MM.1S (cell line): ENCODE data around the gene PRKCE.

Source experiments
- DNase-seq: peaks from one replicate; pipeline ENCODE4 v3.0.0-alpha.2; 2015
- H2AFZ ChIP-seq: fragments of 300-600 bp; sonication (generic); 2 replicates; pipeline ENCODE4 v1.6.0; 2016; ENCODE audit warnings: antibody characterized with exemption, low read length
- H3F3A ChIP-seq: fragments of 300-600 bp; sonication (generic); 2 replicates; pipeline ENCODE4 v1.6.1; 2016; ENCODE audit warnings: mild to moderate bottlenecking, antibody characterized with exemption, low read length, moderate library complexity, mixed read lengths; ENCODE audit not compliant: insufficient read depth
- H3K27ac ChIP-seq: fragments of 300-600 bp; sonication (generic); 2 replicates; pipeline ENCODE4 v1.5.1; 2016; ENCODE audit warnings: mild to moderate bottlenecking, low read length
- H3K27me3 ChIP-seq: fragments of 300-600 bp; sonication (generic); replicated peaks from 2 replicates; pipeline ENCODE4 v1.6.0; 2016; ENCODE audit warnings: low read length; ENCODE audit not compliant: insufficient read depth
- H3K36me3 ChIP-seq: fragments of 300-600 bp; sonication (generic); replicated peaks from 2 replicates; pipeline ENCODE4 v1.6.1; 2016; ENCODE audit warnings: mild to moderate bottlenecking, low read length, mixed read lengths; ENCODE audit not compliant: insufficient read depth
- H3K4me1 ChIP-seq: fragments of 300-600 bp; sonication (generic); 2 replicates; pipeline ENCODE4 v1.6.1; 2016; ENCODE audit warnings: low read length, mixed read lengths
- H3K4me2 ChIP-seq: fragments of 300-600 bp; sonication (generic); 2 replicates; pipeline ENCODE4 v1.6.0; 2016; ENCODE audit warnings: low read depth, low read length
- H3K4me3 ChIP-seq: fragments of 300-600 bp; sonication (generic); 2 replicates; pipeline ENCODE4 v1.5.1; 2016; ENCODE audit warnings: low read length, mixed read lengths
- H3K79me2 ChIP-seq: fragments of 300-600 bp; sonication (generic); 2 replicates; pipeline ENCODE4 v1.6.1; 2016; ENCODE audit warnings: mixed run types, low read length, mixed read lengths
- H3K9ac ChIP-seq: fragments of 300-600 bp; sonication (generic); 2 replicates; pipeline ENCODE4 v1.6.1; 2016; ENCODE audit warnings: low read length, mixed read lengths
- H3K9me2 ChIP-seq: fragments of 300-600 bp; sonication (generic); replicated peaks from 2 replicates; pipeline ENCODE4 v1.6.1; 2016; ENCODE audit warnings: mild to moderate bottlenecking, low read length, mixed read lengths; ENCODE audit not compliant: insufficient read depth
- H3K9me3 ChIP-seq: fragments of 300-600 bp; sonication (generic); replicated peaks from 2 replicates; pipeline ENCODE4 v1.6.1; 2016; ENCODE audit warnings: mild to moderate bottlenecking, low read length, mixed read lengths; ENCODE audit not compliant: insufficient read depth
- H4K20me1 ChIP-seq: fragments of 300-600 bp; sonication (generic); 2 replicates; pipeline ENCODE4 v1.6.1; 2016; ENCODE audit warnings: mild to moderate bottlenecking, low read length, moderate library complexity, mixed read lengths; ENCODE audit not compliant: insufficient read depth
- EZH2 ChIP-seq: fragments of 300-600 bp; sonication (generic); optimal IDR thresholded peaks from 2 replicates; pipeline ENCODE3; 2017; ENCODE audit warnings: low read depth, mild to moderate bottlenecking, antibody characterized with exemption, low read length, mixed read lengths
- EZH2phosphoT487 ChIP-seq: fragments of 300-600 bp; sonication (generic); IDR thresholded peaks from 2 replicates; pipeline ENCODE4 v1.6.1; 2018; ENCODE audit warnings: antibody characterized with exemption, low read length
- TF ChIP-seq, protein P1 (sequence below): fragments of 300-600 bp; sonication (generic); IDR thresholded peaks from 2 replicates; pipeline ENCODE4 v1.5.1; 2016; ENCODE audit warnings: antibody characterized with exemption, low read length, mixed read lengths

The PRKCE gene

DNA sequence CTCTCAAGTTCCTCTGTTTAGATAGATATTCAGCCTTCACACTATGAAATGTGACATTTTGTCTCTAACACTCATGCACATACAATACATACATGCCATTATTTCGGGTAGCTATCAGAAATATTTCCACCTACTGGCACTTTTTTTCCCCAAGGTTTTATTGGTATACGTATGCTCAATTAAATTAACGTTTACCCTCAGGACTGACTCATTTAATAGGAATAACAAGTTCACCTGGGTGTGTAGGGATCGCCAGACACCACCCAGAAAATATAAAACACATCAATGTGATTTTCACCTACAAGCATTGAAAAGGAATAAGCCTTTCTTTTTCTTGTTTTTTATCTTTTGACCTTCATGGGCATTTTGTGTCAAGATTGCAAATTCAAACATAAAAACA is 507.2 kb downstream of the PRKCE start:
- Histone ChIP-seq H3K79me2 (no peaks in the 10 kb centered on the region), H3K9me3 (no peaks in the 10 kb centered on the region), H3K36me3 (no peaks in the 10 kb centered on the region), H3K9ac (no peak overlapping the region), H3K27me3 (no peaks in the 10 kb centered on the region), H4K20me1 (no peaks in the 10 kb centered on the region), H3K4me2 (no peak overlapping the region), H3K4me1 (no peaks in the 10 kb centered on the region), H3K9me2 (no peaks in the 10 kb centered on the region), H2AFZ (no peak overlapping the region), H3K27ac (no peak overlapping the region), H3K4me3 (no peak overlapping the region), H3F3A (no peaks in the 10 kb centered on the region)
- TF ChIP-seq EZH2 (no peak), EZH2phosphoT487 (no peak)
- TF ChIP-seq, protein P1, sequence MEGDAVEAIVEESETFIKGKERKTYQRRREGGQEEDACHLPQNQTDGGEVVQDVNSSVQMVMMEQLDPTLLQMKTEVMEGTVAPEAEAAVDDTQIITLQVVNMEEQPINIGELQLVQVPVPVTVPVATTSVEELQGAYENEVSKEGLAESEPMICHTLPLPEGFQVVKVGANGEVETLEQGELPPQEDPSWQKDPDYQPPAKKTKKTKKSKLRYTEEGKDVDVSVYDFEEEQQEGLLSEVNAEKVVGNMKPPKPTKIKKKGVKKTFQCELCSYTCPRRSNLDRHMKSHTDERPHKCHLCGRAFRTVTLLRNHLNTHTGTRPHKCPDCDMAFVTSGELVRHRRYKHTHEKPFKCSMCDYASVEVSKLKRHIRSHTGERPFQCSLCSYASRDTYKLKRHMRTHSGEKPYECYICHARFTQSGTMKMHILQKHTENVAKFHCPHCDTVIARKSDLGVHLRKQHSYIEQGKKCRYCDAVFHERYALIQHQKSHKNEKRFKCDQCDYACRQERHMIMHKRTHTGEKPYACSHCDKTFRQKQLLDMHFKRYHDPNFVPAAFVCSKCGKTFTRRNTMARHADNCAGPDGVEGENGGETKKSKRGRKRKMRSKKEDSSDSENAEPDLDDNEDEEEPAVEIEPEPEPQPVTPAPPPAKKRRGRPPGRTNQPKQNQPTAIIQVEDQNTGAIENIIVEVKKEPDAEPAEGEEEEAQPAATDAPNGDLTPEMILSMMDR, result no peak
- DNase-seq, result no peak

DNA sequence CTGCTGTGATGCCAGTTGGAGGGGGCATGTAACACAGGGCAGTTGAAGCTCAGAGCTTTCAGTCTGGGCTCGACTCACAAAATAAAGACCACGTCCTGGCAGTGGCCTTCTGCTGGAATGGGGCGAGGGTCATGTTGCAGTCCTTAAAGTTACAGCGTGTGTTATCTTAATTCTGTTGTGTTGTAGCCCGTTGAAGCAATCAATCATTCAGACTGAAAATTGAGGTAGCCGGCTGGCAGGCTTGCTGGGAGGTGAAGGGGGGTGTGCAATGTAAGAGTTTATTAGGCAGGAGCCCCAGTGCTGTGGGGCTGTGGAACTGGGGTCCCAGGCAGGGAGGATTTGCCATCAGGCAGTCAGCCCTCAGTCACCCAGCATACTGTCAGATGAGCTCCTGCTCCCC is 508.9 kb downstream of the PRKCE start:
- no peaks in the 10 kb centered on the region for H3K9me2 ChIP-seq
- no peaks in the 10 kb centered on the region for H3K79me2 ChIP-seq
- H2AFZ ChIP-seq, result no peak overlapping the region
- H3K4me1 ChIP-seq, result no peaks in the 10 kb centered on the region
- TF ChIP-seq, protein P1, result no peak
- TF ChIP-seq EZH2phosphoT487 (no peak), EZH2 (no peak)
- H3K4me3 ChIP-seq, result no peak overlapping the region
- no peaks in the 10 kb centered on the region for H3K27me3 ChIP-seq
- H3F3A ChIP-seq, result no peaks in the 10 kb centered on the region
- no peaks in the 10 kb centered on the region for H3K9me3 ChIP-seq
- H4K20me1 ChIP-seq, result no peaks in the 10 kb centered on the region
- no peak overlapping the region for H3K9ac ChIP-seq
- H3K4me2 ChIP-seq, result no peak overlapping the region
- no peaks in the 10 kb centered on the region for H3K36me3 ChIP-seq
- H3K27ac ChIP-seq, result no peak overlapping the region
- DNase-seq, result no peak

DNA sequence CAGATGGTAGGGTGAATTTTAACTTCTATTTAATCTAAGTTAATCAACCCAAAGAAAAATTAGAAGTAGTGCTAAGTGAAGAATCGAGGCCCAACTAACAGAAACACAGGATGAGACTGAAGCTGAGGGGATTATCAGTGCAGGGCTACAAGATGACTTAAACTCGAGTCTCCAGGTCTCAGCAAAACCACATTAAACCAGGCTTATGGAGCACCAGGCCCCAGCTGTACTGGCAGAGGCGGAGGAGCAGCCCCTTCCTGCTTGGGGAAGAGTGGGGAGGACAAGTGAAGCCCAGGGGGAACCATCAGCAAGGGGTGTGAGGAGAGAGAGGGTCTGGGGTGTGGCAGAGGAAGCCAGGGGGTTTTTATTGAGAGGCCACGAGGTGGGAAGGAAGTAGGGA is 509.8 kb downstream of the PRKCE start:
- no peaks in the 10 kb centered on the region for H3K27me3 ChIP-seq
- no peaks in the 10 kb centered on the region for H3K9me2 ChIP-seq
- no peaks in the 10 kb centered on the region for H3F3A ChIP-seq
- no peaks in the 10 kb centered on the region for H3K9me3 ChIP-seq
- no peaks in the 10 kb centered on the region for H3K4me1 ChIP-seq
- no peak overlapping the region for H2AFZ ChIP-seq
- TF ChIP-seq, protein P1, result no peak
- TF ChIP-seq EZH2 (no peak), EZH2phosphoT487 (no peak)
- H3K4me2 ChIP-seq, result no peak overlapping the region
- no peak overlapping the region for H3K9ac ChIP-seq
- H3K36me3 ChIP-seq, result no peaks in the 10 kb centered on the region
- no peak overlapping the region for H3K27ac ChIP-seq
- H4K20me1 ChIP-seq, result no peaks in the 10 kb centered on the region
- no peak overlapping the region for H3K4me3 ChIP-seq
- no peak for DNase-seq
- H3K79me2 ChIP-seq, result no peaks in the 10 kb centered on the region

DNA sequence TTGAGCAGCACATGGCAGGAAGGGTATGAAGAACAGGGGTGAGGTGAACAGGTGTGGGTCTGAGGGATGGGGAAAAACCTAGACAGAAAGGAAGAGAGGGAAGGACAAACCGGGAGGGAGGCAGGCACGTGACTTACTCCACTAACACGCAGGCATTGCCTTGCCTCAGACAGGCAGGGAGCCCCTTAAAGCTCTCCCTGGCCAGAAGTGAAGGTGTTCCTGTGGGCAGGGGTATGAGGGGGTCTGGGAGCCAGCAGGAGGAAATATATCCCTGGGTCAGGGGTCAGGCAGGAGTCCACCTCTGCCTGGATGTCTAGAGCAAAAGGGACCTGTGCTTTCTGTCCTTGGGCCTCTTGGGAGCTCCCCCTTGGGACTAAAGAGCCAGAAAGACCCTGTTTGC is 510.4 kb downstream of the PRKCE start:
- DNase-seq, result no peak
- no peak overlapping the region for H3K27ac ChIP-seq
- no peaks in the 10 kb centered on the region for H3K79me2 ChIP-seq
- TF ChIP-seq, protein P1, result no peak
- TF ChIP-seq EZH2 (no peak), EZH2phosphoT487 (no peak)
- no peaks in the 10 kb centered on the region for H3K9me3 ChIP-seq
- H3K9me2 ChIP-seq, result no peaks in the 10 kb centered on the region
- H3K9ac ChIP-seq, result no peak overlapping the region
- H3F3A ChIP-seq, result no peaks in the 10 kb centered on the region
- no peaks in the 10 kb centered on the region for H3K27me3 ChIP-seq
- no peaks in the 10 kb centered on the region for H3K36me3 ChIP-seq
- H4K20me1 ChIP-seq, result no peaks in the 10 kb centered on the region
- H3K4me1 ChIP-seq, result no peaks in the 10 kb centered on the region
- no peak overlapping the region for H2AFZ ChIP-seq
- no peak overlapping the region for H3K4me3 ChIP-seq
- no peak overlapping the region for H3K4me2 ChIP-seq
